Central memory CD4-positive, alpha-beta T cell (primary cell): ENCODE measurements around the gene OR10J5.
"Not testable (repeated sequence)": the region's sequence is repeated elsewhere in the genome, so short reads cannot be mapped to it uniquely, and the experiment has no call there.

Source experiments
- DNase-seq: peaks from one replicate; pipeline ENCODE4 v3.0.0; 2022
- total RNA-seq, 3 experiments: gene quantifications; one replicate each; lab custom pipeline; 2026; lab: John Stamatoyannopoulos, UW

The OR10J5 gene, protein sequence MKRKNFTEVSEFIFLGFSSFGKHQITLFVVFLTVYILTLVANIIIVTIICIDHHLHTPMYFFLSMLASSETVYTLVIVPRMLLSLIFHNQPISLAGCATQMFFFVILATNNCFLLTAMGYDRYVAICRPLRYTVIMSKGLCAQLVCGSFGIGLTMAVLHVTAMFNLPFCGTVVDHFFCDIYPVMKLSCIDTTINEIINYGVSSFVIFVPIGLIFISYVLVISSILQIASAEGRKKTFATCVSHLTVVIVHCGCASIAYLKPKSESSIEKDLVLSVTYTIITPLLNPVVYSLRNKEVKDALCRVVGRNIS
- total RNA-seq, result 0 reads per million in 3 experiments

- no peak for DNase-seq
These were observed at the start of gene OR10J5 for GRCh38 chr1:159535907-159536306. Gene OR10J5 (minus strand): TSS chr1:159536007. CDS start chr1:159536007, 0 bp downstream.

- no peak for DNase-seq
These were observed 48.7 kb upstream of the OR10J5 start for GRCh38 chr1:159584536-159584935.

DNA sequence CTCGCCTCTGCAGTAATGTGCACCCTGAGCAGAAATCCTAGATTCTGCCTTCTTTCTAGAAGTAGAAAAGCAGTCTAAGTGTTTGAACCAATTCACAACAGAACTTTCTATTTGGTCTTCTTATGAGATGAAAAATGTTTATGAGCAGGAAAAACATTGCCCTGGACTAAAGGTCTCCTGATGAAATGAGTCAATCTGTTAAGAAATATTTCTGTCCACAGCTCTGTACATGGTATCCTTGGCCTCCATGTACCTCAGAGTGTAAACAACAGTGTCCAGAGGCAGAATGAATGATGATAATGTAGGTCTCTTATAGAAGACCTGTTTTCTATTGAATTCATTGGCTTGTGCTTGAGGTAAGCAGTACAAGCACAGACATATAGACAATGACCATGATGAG is 45.6 kb upstream of the OR10J5 start:
- no peak for DNase-seq

GRCh38 chr1:159580340-159580739 is 44.5 kb upstream of the OR10J5 start:
- no peak for DNase-seq

- no peak for DNase-seq
These were observed 41.6 kb upstream of the OR10J5 start for GRCh38 chr1:159577446-159577845.

DNA sequence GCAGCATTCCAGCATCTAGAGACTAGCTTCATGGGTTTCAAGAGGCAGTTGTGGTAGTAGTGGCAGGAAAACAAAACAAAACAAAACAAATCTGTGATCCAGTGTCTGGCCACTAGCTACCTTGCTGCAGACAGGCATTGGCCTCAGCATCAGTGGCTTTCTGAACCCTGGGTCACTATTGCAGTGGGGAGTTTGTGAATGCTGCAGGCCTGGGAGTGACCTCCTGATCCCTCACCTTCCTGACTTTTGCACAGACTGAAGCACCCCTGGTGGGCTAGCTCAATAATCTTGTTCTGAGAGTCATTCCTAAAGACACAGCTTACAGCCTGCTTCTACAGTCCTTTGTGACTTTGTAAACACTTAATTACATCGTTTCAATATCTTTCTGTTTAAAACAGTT is 26.9 kb upstream of the OR10J5 start:
- no peak for DNase-seq

GRCh38 chr1:159561497-159561896 is 25.7 kb upstream of the OR10J5 start:
- no peak for DNase-seq

DNA sequence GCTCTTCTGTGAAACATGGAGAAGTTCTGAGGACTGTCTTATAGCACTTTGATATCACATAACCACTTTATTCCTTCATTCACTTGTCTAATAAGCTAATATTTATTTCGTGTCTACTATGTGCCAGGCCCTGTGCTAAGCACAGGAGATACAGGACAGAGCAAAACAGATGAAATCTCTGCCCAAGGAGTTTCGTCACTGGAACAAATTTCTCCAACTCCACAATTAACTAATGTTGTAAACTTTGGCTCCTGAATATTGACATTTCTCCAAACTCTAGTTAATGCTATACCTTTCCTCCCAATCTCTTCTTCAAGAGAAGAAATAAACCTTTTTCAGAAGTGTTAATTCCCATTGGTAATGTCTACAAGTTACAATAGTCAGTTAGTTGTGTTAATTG is 24.8 kb upstream of the OR10J5 start:
- DNase-seq, result no peak

- DNase-seq, result no peak
These were observed 21.1 kb upstream of the OR10J5 start for GRCh38 chr1:159556931-159557369.

GRCh38 chr1:159554696-159555095 is 18.9 kb upstream of the OR10J5 start:
- no peak for DNase-seq

DNA sequence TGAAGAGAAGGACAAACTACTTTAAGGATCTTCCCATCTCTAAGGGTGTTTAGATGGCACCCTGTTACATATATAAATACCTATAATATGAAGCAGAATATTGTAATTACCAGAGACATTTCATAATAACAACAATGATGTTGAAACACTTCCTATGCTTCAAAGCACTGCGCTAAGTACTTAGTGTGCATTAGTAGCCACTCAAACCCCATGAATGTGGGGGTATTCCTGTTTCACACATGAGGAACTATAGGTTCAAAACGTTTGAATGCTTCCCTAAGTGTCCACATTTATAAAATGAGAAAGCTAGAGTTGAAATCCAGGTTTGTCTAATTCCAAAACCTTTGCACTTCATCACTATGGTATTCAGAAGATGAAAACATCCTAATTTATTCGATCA is 18.5 kb upstream of the OR10J5 start:
- no peak for DNase-seq

GRCh38 chr1:159548126-159548525 is 12.3 kb upstream of the OR10J5 start:
- DNase-seq, result no peak

GRCh38 chr1:159532922-159533321 is 2.9 kb downstream of the OR10J5 start:
- no peak for DNase-seq

GRCh38 chr1:159524792-159525191 is 11.0 kb downstream of the OR10J5 start:
- DNase-seq, result not testable (repeated sequence)

DNA sequence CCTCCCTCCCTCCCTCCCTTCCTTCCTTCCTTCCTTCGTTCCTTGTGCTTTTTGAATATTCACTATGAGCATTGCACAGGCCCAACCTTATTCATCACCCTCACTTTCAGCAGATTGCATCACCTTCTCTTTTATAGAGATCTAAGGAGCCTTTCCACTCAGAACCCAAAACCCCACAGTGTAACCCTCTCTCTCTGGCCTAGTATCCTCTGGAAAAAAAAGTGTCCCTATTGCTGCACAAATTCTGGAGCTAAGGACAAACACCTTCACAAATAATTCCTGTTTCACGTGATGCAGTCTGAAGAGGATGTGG is 25.6 kb downstream of the OR10J5 start:
- DNase-seq, result no peak

GRCh38 chr1:159509440-159510228 is 26.2 kb downstream of the OR10J5 start:
- DNase-seq, result no peak

GRCh38 chr1:159508951-159509350 is 26.9 kb downstream of the OR10J5 start:
- no peak for DNase-seq

DNA sequence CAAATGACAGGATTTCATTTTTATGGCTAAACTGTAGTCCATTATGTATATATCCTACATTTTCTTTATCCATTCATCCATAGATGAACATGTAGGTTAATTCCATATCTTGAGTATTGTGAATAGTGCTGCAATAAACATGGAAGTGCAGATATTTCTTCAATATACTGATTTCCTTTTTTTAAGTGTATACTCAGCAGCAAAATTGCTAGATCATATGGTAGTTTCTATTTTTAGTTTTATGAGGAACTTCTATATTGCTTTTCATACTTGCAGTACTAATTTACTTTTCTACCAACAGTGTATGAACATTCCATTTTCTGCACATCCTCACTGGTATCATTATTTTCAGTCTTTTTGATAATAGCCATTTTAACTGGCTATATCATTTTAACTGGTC is 30.1 kb downstream of the OR10J5 start:
- no peak for DNase-seq

- no peak for DNase-seq
These were observed 34.7 kb downstream of the OR10J5 start for GRCh38 chr1:159501082-159501481.

DNA sequence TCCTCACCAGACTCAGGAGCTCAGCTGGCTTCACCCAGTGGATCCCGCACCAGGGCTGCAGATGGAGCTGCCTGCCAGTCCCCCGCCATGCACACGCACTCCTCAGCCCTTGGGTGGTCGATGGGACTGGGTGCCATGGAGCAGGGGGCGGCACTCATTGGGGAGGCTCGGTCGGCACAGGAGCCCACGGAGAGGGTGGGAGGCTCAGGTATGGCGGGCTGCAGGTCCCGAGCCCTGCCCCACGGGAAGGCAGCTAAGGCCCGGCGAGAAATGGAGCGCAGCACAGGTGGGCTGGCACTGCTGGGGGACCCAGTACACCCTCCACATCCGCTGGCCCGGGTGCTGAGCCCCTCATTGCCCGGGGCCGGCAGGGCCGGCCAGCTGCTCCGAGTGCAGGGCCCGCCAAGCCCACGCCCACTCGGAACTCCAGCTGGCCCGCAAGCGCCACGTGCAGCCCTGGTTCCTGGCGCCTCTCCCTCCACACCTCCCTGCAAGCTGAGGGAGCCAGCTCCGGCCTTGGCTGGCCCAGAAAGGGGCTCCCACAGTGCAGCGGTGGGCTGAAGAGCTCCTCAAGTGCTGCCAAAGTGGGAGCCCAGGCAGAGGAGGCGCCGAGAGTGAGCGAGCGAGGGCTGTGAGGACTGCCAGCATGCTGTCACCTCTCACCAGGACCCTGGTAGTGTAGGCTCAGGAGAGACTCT is 41.1 kb downstream of the OR10J5 start:
- DNase-seq, result not testable (repeated sequence)

GRCh38 chr1:159493354-159493753 is 42.5 kb downstream of the OR10J5 start:
- DNase-seq, result no peak

- no peak for DNase-seq
These were observed 43.1 kb downstream of the OR10J5 start for GRCh38 chr1:159492575-159493323.
